H1 (cell line): ENCODE measurements around the gene MYMX. TPM values are rescaled to one million over a fixed set of nuclear protein-coding genes. Genes with fewer than 3 reads are reported as not detected.

Source experiments
- CBX5 ChIP-seq: fragments of 300-800, 300-1000 bp; sonication (generic); IDR thresholded peaks from 2 replicates; pipeline ENCODE4 v1.7.1; 2016; ENCODE audit warnings: antibody characterized with exemption, low read length, low read depth
- GABPA ChIP-seq: IDR thresholded peaks from 2 replicates; pipeline ENCODE4 v1.6.1; 2011; ENCODE audit warnings: mild to moderate bottlenecking, low read length, moderate library complexity, borderline replicate concordance; ENCODE audit not compliant: insufficient read depth
- JUN ChIP-seq: IDR thresholded peaks from 2 replicates; pipeline ENCODE4 v1.6.1; 2011; ENCODE audit warnings: low read depth, mild to moderate bottlenecking, improper control_type of control experiment, low read length
- JUND ChIP-seq: IDR thresholded peaks from 2 replicates; pipeline ENCODE4 v1.6.1; 2011; ENCODE audit warnings: mild to moderate bottlenecking, improper control_type of control experiment, low read length
- POLR2A ChIP-seq, 2 experiments: IDR thresholded peaks; 1 replicate in 1 of 2; 2 replicates in 1 of 2; pipeline ENCODE4 v1.6.1; 2011; ENCODE audit warnings: low read depth in 2 of 2, low read length in 2 of 2, mild to moderate bottlenecking in 2 of 2; ENCODE audit errors: control extremely low read depth in 1 of 2
- RNF2 ChIP-seq: fragments of 200-900, 300-1000 bp; sonication (generic); IDR thresholded peaks from 2 replicates; pipeline ENCODE4 v1.7.1; 2016; ENCODE audit warnings: borderline replicate concordance, low read depth, mild to moderate bottlenecking, antibody characterized with exemption, low read length; ENCODE audit not compliant: poor library complexity, severe bottlenecking; ENCODE audit errors: missing control alignments
- polyA plus RNA-seq, 7 experiments: library from polyadenylated mRNA; depleted of rRNA in 3 of 7; stranded (reverse) in 5 of 7; unstranded in 2 of 7; fragments of >200 nt in 5 of 7; fragments of 200-250 nt in 2 of 7; gene quantifications; 1 replicate in 5 of 7; 2 replicates in 1 of 7; 4 replicates in 1 of 7; pipeline versions ENCODE4 v1.2.1 to v1.2.3, GENCODE V29; 2011 to 2013; ENCODE audit warnings: missing spikeins in 2 of 7, mixed read lengths in 2 of 7
- total RNA-seq: library from RNA; stranded (reverse); fragmentation: NEBNext Ultra II Directional; extraction: Animal tissue kit (Norgen Biotek cat#: 25700); gene quantifications from 2 replicates; pipeline ENCODE4 v1.2.1, GENCODE V29; 2021

The MYMX gene
- total and polyA plus RNA-seq, 2 of the 8 experiments (the other 6 are each of a cell fraction or from before 2014, with no cell fraction given), result 4.7 to 6.9 TPM

GRCh38 chr6:44203955-44204354, 12.8 kb upstream of the MYMX start (continued):
- no peak for TF ChIP-seq CBX5
- no peak for TF ChIP-seq JUND
- no peak for TF ChIP-seq POLR2A (IDR thresholded peaks at IDR 0.05; ENCODE audit: control extremely low read depth in 1 of 2, low read depth in 2 of 2, low read length in 2 of 2)
- no peak for TF ChIP-seq JUN
- no peak for TF ChIP-seq GABPA
- no peak for TF ChIP-seq RNF2
- TF ChIP-seq, all 59 proteins: peak for 0
